OCI-LY7 (cell line): Measurements from ENCODE around the gene JCHAIN.

Experiments used
- EZH2phosphoT487 ChIP-seq: fragments of 200-600 bp; sonication (generic); IDR thresholded peaks from 2 replicates; pipeline ENCODE4 v1.6.1; 2018; ENCODE audit warnings: low read depth, borderline replicate concordance, mild to moderate bottlenecking, mixed run types, antibody characterized with exemption, low read length, moderate library complexity, mixed read lengths
- TF ChIP-seq, protein P1 (sequence below): fragments of 200-600 bp; sonication (generic); conservative IDR thresholded peaks from 2 replicates; pipeline ENCODE4 v1.5.1; 2014; ENCODE audit warnings: mild to moderate bottlenecking, antibody characterized with exemption, low read length, moderate library complexity, mixed read lengths

DNA sequence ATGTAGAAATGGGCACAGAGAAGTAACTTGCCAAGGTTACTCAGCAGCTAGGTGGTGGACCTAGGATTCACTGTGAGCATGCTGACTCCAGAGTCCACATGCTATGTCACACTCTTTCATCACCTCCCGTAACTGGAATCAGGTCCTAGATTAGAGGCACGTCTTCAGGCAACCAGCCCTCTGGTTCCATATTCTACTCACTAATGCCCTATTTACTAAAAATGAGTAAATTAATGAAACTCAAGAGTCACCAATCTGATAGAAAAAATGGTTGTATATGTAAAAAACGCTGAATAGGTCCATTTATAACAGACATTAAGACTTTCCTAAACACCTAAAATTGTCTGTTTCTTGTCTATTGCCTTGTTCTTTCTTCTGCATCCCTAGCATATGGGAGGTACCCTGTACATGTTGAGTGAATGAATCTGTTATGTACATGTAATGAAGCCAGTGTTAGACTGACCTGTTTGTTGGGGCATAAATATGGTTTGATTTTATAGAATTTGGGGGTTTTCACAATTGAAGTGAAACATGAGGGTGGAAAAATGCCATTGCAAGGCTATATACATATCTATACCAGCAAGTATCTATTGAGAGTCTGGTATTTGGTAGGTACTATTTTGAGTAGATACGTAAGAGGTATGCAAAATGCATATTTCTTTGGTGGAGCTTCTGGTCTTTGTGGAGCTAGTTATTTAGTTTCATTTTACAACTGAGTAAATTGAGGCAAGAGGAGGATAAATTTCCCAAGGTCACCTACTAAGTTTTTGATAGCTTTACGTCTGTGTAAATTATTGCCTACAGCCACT lies 48.0 kb upstream of the JCHAIN start:
- TF ChIP-seq, protein P1, sequence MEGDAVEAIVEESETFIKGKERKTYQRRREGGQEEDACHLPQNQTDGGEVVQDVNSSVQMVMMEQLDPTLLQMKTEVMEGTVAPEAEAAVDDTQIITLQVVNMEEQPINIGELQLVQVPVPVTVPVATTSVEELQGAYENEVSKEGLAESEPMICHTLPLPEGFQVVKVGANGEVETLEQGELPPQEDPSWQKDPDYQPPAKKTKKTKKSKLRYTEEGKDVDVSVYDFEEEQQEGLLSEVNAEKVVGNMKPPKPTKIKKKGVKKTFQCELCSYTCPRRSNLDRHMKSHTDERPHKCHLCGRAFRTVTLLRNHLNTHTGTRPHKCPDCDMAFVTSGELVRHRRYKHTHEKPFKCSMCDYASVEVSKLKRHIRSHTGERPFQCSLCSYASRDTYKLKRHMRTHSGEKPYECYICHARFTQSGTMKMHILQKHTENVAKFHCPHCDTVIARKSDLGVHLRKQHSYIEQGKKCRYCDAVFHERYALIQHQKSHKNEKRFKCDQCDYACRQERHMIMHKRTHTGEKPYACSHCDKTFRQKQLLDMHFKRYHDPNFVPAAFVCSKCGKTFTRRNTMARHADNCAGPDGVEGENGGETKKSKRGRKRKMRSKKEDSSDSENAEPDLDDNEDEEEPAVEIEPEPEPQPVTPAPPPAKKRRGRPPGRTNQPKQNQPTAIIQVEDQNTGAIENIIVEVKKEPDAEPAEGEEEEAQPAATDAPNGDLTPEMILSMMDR, result no peak
- TF ChIP-seq EZH2phosphoT487, result no peak
